GM23338 (cell line): ENCODE results near the gene E4F1.

ENCODE experiments used
- POLR2AphosphoS5 ChIP-seq: IDR thresholded peaks from 2 replicates; pipeline ENCODE4 v1.6.1; 2016; ENCODE audit warnings: antibody characterized with exemption, low read depth
- TF ChIP-seq, protein P1 (sequence below), 2 experiments: fragments of 200-600 bp in 1 of 2; sonication (generic) in 1 of 2; conservative IDR thresholded peaks; 2 replicates each; pipeline versions ENCODE4 v1.5.1 to v1.6.1; 2016 to 2017; ENCODE audit warnings: antibody characterized with exemption in 2 of 2, low read depth in 2 of 2, mild to moderate bottlenecking in 2 of 2, moderate library complexity in 1 of 2

DNA sequence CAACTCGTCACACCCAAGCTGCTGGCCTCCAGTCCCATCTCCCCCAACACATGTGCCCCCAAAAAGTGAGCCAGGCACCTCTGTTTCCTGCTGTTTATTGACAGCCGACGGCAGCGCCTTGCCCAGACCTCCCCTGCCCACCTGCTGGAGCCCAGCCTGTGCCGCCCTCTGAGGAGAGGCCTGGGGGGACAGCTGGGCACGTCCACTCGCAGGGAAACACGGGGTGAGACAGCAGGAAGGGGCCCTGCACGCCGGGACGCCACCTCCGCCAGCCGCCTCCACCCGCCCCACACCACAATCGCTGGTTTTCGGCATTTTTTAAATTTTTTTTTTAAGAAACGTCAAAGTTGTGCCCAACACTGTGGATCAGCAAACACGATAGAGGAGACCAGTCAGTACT lies 46.3 kb upstream of the E4F1 start:
- TF ChIP-seq POLR2AphosphoS5: no peak
- TF ChIP-seq, protein P1, sequence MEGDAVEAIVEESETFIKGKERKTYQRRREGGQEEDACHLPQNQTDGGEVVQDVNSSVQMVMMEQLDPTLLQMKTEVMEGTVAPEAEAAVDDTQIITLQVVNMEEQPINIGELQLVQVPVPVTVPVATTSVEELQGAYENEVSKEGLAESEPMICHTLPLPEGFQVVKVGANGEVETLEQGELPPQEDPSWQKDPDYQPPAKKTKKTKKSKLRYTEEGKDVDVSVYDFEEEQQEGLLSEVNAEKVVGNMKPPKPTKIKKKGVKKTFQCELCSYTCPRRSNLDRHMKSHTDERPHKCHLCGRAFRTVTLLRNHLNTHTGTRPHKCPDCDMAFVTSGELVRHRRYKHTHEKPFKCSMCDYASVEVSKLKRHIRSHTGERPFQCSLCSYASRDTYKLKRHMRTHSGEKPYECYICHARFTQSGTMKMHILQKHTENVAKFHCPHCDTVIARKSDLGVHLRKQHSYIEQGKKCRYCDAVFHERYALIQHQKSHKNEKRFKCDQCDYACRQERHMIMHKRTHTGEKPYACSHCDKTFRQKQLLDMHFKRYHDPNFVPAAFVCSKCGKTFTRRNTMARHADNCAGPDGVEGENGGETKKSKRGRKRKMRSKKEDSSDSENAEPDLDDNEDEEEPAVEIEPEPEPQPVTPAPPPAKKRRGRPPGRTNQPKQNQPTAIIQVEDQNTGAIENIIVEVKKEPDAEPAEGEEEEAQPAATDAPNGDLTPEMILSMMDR (conservative IDR thresholded peaks at IDR 0.05; ENCODE audit: low read depth in 2 of 2): no peak
